Body of pancreas (tissue), 4 donors: ENCODE measurements around the gene FBXW12.

Experiments
- CTCF ChIP-seq, 7 experiments: fragments of 450-650 bp in 4 of 7; fragments of 200-600 bp in 3 of 7; sonication (generic) in 3 of 7; IDR thresholded peaks; one replicate each; pipeline ENCODE4 v1.5.1; 2016 to 2019; ENCODE audit warnings: antibody characterized with exemption in 7 of 7
- POLR2A ChIP-seq, 3 donors: fragments of 450-650 bp; IDR thresholded peaks; one replicate each; pipeline ENCODE4 v1.6.1; 2016; ENCODE audit warnings: antibody characterized with exemption in 3 of 3, mild to moderate bottlenecking in 2 of 3

GRCh38 chr3:48413611-48414010 lies 41.6 kb downstream of the FBXW12 start:
- no peak for TF ChIP-seq CTCF (IDR thresholded peaks at IDR 0.05)
- TF ChIP-seq POLR2A (IDR thresholded peaks at IDR 0.05), result no peak
